HepG2 (cell line): ENCODE measurements around the gene NFS1. TPM values are rescaled to one million over a fixed set of nuclear protein-coding genes. Genes with fewer than 3 reads are reported as not detected.

Source experiments
- ADNP ChIP-seq: sonication (generic); formaldehyde crosslinking; IDR thresholded peaks from 2 replicates; pipeline ENCODE4 v1.4.0; 2020; ENCODE audit warnings: missing genetic modification reagents
- HCFC1 ChIP-seq: fragments of 150-350 bp; IDR thresholded peaks from 2 replicates; pipeline ENCODE4 v1.6.1; 2014; ENCODE audit warnings: low read depth, low read length
- MAF1 ChIP-seq: sonication (generic); formaldehyde crosslinking; IDR thresholded peaks from 2 replicates; pipeline ENCODE4 v1.5.0; 2020; ENCODE audit warnings: missing genetic modification reagents, borderline replicate concordance
- MED1 ChIP-seq: sonication (generic); formaldehyde crosslinking; IDR thresholded peaks from 2 replicates; pipeline ENCODE4 v1.4.0; 2020; ENCODE audit warnings: missing genetic modification reagents
- MZF1 ChIP-seq: sonication (generic); formaldehyde crosslinking; IDR thresholded peaks from 2 replicates; pipeline ENCODE4 v1.8.1; 2023; ENCODE audit warnings: mild to moderate bottlenecking, missing genetic modification reagents, borderline replicate concordance
- NFKB2 ChIP-seq: sonication (generic); formaldehyde crosslinking; IDR thresholded peaks from 2 replicates; pipeline ENCODE4 v1.4.0; 2020; ENCODE audit warnings: missing genetic modification reagents, borderline replicate concordance
- NKX3-1 ChIP-seq: sonication (generic); formaldehyde crosslinking; IDR thresholded peaks from 2 replicates; pipeline ENCODE4 v1.5.0; 2020; ENCODE audit warnings: missing genetic modification reagents
- POGZ ChIP-seq: sonication (generic); formaldehyde crosslinking; IDR thresholded peaks from 2 replicates; pipeline ENCODE4 v1.4.0; 2020; ENCODE audit warnings: mild to moderate bottlenecking, missing genetic modification reagents
- SP2 ChIP-seq: sonication (generic); formaldehyde crosslinking; IDR thresholded peaks from 2 replicates; pipeline ENCODE4 v1.5.1; 2020; ENCODE audit warnings: mild to moderate bottlenecking, missing genetic modification reagents
- ZFP36 ChIP-seq: fragments of 150-350 bp; IDR thresholded peaks from 2 replicates; pipeline ENCODE4 v1.6.1; 2018; ENCODE audit warnings: borderline replicate concordance, low read length, low read depth; ENCODE audit not compliant: partially characterized antibody
- ZMYM2 ChIP-seq: sonication (generic); formaldehyde crosslinking; IDR thresholded peaks from 2 replicates; pipeline ENCODE4 v1.8.0; 2022; ENCODE audit warnings: mild to moderate bottlenecking, missing genetic modification reagents
- ZNF674 ChIP-seq: sonication (generic); formaldehyde crosslinking; IDR thresholded peaks from 2 replicates; pipeline ENCODE4 v1.5.0; 2020; ENCODE audit warnings: low read depth, mild to moderate bottlenecking, missing genetic modification reagents
- ZSCAN22 ChIP-seq: sonication (generic); formaldehyde crosslinking; IDR thresholded peaks from 2 replicates; pipeline ENCODE4 v1.4.0; 2020; ENCODE audit warnings: mild to moderate bottlenecking, missing genetic modification reagents
- polyA plus RNA-seq, 8 experiments: library from polyadenylated mRNA; depleted of rRNA in 3 of 8; stranded (reverse) in 7 of 8; unstranded in 1 of 8; fragments of >200 nt; fragmentation: Illumina TruSeq in 4 of 8; extraction: Trizol in 4 of 8; gene quantifications; 2 replicates each; pipeline versions ENCODE4 v1.2.1 to v1.2.3, GENCODE V29; 2011 to 2016; ENCODE audit warnings: low read depth in 4 of 8, missing spikeins in 1 of 8, mixed read lengths in 1 of 8; ENCODE audit not compliant: insufficient read depth in 1 of 8
- total RNA-seq, 5 experiments: library from RNA; depleted of rRNA; stranded (reverse); fragments of >200 nt; fragmentation: Illumina TruSeq; extraction: Trizol; gene quantifications; 2 replicates each; pipeline ENCODE4 v1.2.3, GENCODE V29; 2016; ENCODE audit warnings: low read depth in 1 of 5
- TF ChIP-seq, protein P1 (sequence below): sonication (generic); formaldehyde crosslinking; IDR thresholded peaks from 2 replicates; pipeline ENCODE4 v1.4.0; 2020; ENCODE audit warnings: missing genetic modification reagents
- TF ChIP-seq, protein P2 (sequence below): sonication (generic); formaldehyde crosslinking; IDR thresholded peaks from 2 replicates; pipeline ENCODE4 v1.4.0; 2020; ENCODE audit warnings: mild to moderate bottlenecking, missing genetic modification reagents
- TF ChIP-seq, protein P3 (sequence below), 2 experiments: sonication (generic) in 1 of 2; formaldehyde crosslinking in 1 of 2; IDR thresholded peaks; 2 replicates each; pipeline versions ENCODE4 v1.4.0 to v1.6.1; 2016 to 2020; ENCODE audit warnings: borderline replicate concordance in 1 of 2, low read depth in 1 of 2, mild to moderate bottlenecking in 1 of 2, missing genetic modification reagents in 1 of 2

Gene NFS1
- total and polyA plus RNA-seq, 2 of the 13 experiments (the other 11 are each of a cell fraction or from before 2014, with no cell fraction given), result 65.9 to 88.1 TPM

DNA sequence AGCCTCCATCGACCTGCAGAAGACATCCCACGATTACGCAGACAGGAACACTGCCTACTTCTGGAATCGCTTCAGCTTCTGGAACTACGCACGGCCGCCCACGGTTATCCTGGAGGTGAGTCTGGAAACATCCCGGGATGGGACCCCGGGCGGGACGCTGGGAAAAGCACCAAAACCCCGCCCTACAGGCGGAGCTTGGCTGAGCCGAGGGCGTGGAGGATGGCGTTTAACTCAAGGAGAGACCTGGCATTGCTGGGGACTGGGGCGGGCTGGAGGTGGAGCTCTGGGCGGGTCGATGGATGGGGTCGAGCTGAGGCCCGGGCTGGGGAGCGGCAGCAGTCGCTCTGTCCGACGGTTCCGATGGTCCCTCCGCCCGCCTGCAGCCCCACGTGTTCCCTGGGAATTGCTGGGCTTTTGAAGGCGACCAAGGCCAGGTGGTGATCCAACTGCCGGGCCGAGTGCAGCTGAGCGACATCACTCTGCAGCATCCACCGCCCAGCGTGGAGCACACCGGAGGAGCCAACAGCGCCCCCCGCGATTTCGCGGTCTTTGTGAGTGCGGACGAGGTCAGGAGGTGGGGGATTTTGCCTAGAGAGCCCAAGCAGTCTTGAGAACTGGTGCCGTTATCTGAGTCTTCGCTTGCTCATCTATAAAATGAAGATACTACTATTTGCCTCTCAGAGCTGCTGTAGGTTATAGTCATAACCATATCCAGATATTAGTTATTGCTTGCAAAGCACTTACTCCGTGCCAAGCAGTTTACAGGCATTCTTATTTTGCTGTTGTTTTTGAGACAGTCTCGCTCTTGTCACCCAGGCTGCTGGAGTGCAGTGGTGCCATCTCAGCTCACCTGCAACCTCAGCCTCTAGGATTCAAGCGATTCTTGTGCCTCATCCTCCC is 79.7 kb downstream of the NFS1 start (continued):
- TF ChIP-seq, protein P1, sequence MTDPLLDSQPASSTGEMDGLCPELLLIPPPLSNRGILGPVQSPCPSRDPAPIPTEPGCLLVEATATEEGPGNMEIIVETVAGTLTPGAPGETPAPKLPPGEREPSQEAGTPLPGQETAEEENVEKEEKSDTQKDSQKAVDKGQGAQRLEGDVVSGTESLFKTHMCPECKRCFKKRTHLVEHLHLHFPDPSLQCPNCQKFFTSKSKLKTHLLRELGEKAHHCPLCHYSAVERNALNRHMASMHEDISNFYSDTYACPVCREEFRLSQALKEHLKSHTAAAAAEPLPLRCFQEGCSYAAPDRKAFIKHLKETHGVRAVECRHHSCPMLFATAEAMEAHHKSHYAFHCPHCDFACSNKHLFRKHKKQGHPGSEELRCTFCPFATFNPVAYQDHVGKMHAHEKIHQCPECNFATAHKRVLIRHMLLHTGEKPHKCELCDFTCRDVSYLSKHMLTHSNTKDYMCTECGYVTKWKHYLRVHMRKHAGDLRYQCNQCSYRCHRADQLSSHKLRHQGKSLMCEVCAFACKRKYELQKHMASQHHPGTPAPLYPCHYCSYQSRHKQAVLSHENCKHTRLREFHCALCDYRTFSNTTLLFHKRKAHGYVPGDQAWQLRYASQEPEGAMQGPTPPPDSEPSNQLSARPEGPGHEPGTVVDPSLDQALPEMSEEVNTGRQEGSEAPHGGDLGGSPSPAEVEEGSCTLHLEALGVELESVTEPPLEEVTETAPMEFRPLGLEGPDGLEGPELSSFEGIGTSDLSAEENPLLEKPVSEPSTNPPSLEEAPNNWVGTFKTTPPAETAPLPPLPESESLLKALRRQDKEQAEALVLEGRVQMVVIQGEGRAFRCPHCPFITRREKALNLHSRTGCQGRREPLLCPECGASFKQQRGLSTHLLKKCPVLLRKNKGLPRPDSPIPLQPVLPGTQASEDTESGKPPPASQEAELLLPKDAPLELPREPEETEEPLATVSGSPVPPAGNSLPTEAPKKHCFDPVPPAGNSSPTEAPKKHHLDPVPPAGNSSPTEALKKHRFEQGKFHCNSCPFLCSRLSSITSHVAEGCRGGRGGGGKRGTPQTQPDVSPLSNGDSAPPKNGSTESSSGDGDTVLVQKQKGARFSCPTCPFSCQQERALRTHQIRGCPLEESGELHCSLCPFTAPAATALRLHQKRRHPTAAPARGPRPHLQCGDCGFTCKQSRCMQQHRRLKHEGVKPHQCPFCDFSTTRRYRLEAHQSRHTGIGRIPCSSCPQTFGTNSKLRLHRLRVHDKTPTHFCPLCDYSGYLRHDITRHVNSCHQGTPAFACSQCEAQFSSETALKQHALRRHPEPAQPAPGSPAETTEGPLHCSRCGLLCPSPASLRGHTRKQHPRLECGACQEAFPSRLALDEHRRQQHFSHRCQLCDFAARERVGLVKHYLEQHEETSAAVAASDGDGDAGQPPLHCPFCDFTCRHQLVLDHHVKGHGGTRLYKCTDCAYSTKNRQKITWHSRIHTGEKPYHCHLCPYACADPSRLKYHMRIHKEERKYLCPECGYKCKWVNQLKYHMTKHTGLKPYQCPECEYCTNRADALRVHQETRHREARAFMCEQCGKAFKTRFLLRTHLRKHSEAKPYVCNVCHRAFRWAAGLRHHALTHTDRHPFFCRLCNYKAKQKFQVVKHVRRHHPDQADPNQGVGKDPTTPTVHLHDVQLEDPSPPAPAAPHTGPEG (CRISPR knock-in tag), result peak; percentile 86; the same call in 1 of the 2 replicates
- TF ChIP-seq MAF1 (CRISPR knock-in tag) (peak; percentile 62; the same call in 1 of the 2 replicates), ZMYM2 (CRISPR knock-in tag) (no peak; the same call in 1 of the 2 replicates), HCFC1 (no peak), ZFP36 (no peak), ZNF674 (0 out of 2 replicates have a peak, but pooled peaks have one; percentile 61), NKX3-1 (CRISPR knock-in tag) (peak; percentile 98), ZSCAN22 (CRISPR knock-in tag) (no peak; the same call in 1 of the 2 replicates), MED1 (CRISPR knock-in tag) (peak; percentile 76), SP2 (CRISPR knock-in tag) (peak; percentile 62), MZF1 (CRISPR knock-in tag) (peak; percentile 38; the same call in 1 of the 2 replicates), ADNP (CRISPR knock-in tag) (no peak), POGZ (CRISPR knock-in tag) (peak; percentile 91), NFKB2 (peak; percentile 96)
- TF ChIP-seq, protein P2, sequence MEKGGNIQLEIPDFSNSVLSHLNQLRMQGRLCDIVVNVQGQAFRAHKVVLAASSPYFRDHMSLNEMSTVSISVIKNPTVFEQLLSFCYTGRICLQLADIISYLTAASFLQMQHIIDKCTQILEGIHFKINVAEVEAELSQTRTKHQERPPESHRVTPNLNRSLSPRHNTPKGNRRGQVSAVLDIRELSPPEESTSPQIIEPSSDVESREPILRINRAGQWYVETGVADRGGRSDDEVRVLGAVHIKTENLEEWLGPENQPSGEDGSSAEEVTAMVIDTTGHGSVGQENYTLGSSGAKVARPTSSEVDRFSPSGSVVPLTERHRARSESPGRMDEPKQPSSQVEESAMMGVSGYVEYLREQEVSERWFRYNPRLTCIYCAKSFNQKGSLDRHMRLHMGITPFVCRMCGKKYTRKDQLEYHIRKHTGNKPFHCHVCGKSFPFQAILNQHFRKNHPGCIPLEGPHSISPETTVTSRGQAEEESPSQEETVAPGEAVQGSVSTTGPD (CRISPR knock-in tag), result no peak
- TF ChIP-seq, protein P3, sequence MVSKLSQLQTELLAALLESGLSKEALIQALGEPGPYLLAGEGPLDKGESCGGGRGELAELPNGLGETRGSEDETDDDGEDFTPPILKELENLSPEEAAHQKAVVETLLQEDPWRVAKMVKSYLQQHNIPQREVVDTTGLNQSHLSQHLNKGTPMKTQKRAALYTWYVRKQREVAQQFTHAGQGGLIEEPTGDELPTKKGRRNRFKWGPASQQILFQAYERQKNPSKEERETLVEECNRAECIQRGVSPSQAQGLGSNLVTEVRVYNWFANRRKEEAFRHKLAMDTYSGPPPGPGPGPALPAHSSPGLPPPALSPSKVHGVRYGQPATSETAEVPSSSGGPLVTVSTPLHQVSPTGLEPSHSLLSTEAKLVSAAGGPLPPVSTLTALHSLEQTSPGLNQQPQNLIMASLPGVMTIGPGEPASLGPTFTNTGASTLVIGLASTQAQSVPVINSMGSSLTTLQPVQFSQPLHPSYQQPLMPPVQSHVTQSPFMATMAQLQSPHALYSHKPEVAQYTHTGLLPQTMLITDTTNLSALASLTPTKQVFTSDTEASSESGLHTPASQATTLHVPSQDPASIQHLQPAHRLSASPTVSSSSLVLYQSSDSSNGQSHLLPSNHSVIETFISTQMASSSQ (IDR thresholded peaks at IDR 0.05; ENCODE audit: low read depth), result no peak
- TF ChIP-seq, protein P3 (CRISPR knock-in tag; IDR thresholded peaks at IDR 0.05; ENCODE audit: borderline replicate concordance), result peak; percentile 53; the same call in 1 of the 2 replicates
